ENCODE results near the gene CIDEB. TPM values are rescaled to one million over a fixed set of nuclear protein-coding genes. Genes with fewer than 3 reads are reported as not detected.

The CIDEB gene
- total and polyA plus RNA-seq, 2 of the 13 experiments (the other 11 are each of a cell fraction or from before 2014, with no cell fraction given) = 35.8 to 110 TPM

DNA sequence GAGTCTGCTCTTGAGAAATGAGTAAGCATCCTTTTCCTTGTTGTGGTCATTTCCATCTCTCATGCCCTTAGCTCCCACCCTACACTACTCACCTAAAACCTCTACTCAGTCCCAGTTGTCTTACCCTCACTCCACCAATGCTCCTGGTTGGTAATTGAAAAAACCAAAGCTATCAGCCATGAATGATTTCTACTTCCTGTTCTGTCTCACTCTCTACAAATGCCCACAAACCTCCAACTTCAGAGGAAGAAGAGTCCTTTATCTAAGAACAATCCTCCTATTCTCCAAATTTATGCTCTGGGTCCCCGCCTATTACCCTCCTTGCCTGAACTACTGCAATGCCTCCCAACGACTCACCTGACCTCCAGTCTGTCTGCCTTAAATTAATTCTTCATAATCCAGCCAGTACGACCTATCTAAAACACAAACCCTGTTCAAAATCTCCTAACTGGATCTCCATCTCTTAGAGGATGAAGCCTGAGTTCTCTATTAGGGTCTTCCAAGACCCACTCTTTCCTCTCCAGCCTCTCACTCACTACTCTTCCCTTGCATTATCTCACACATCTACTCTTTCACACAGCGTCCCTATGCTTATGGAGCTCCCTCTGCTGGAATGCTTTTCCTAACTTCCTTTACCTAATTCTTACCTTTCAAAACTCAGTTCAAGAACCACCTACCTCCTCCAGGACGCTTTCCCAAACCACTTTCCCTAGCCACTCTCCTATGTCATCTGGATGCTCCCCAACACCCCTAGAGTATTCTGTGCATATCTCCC, 10.4 kb downstream of the CIDEB start (continued):
- TF ChIP-seq ZNF766 (CRISPR knock-in tag; IDR thresholded peaks at IDR 0.05; ENCODE audit: borderline replicate concordance) (no peak), ZNF891 (CRISPR knock-in tag; IDR thresholded peaks at IDR 0.05) (no peak), TP53 (CRISPR knock-in tag; conservative IDR thresholded peaks at IDR 0.05) (no peak), CHD4 (IDR thresholded peaks at IDR 0.05; ENCODE audit: borderline replicate concordance, low read length) (no peak), MED13 (CRISPR knock-in tag; IDR thresholded peaks at IDR 0.05) (no peak), ELF4 (CRISPR knock-in tag; IDR thresholded peaks at IDR 0.05; ENCODE audit: borderline replicate concordance) (no peak), GATAD1 (CRISPR knock-in tag; IDR thresholded peaks at IDR 0.05) (peak; percentile 77; the same call in 1 of the 2 replicates), NR1H2 (CRISPR knock-in tag; IDR thresholded peaks at IDR 0.05; ENCODE audit: borderline replicate concordance, low read depth) (no peak), HDAC1 (CRISPR knock-in tag; IDR thresholded peaks at IDR 0.05) (peak; percentile 43), KDM3A (CRISPR knock-in tag; IDR thresholded peaks at IDR 0.05; ENCODE audit: low read depth) (no peak), MYNN (CRISPR knock-in tag; IDR thresholded peaks at IDR 0.05; ENCODE audit: low read depth) (no peak), ZNF776 (CRISPR knock-in tag; IDR thresholded peaks at IDR 0.05) (no peak), SOX6 (IDR thresholded peaks at IDR 0.05) (no peak), SOX6 (CRISPR knock-in tag; IDR thresholded peaks at IDR 0.05) (no peak), ZNF232 (CRISPR knock-in tag; IDR thresholded peaks at IDR 0.05; ENCODE audit: borderline replicate concordance) (no peak), RBAK (CRISPR knock-in tag; IDR thresholded peaks at IDR 0.05) (no peak), ELF3 (CRISPR knock-in tag; IDR thresholded peaks at IDR 0.05) (peak; percentile 96), AGO1 (IDR thresholded peaks at IDR 0.05; ENCODE audit: low read depth, low read length, poor library complexity, severe bottlenecking) (no peak), U2AF1 (optimal IDR thresholded peaks at IDR 0.05; ENCODE audit: low read depth, low read length) (no peak), ZNF264 (CRISPR knock-in tag; IDR thresholded peaks at IDR 0.05) (no peak), ZFP36L1 (CRISPR knock-in tag; IDR thresholded peaks at IDR 0.05) (no peak), ZBTB7A (CRISPR knock-in tag; IDR thresholded peaks at IDR 0.05) (no peak)
- TF ChIP-seq, protein P1, sequence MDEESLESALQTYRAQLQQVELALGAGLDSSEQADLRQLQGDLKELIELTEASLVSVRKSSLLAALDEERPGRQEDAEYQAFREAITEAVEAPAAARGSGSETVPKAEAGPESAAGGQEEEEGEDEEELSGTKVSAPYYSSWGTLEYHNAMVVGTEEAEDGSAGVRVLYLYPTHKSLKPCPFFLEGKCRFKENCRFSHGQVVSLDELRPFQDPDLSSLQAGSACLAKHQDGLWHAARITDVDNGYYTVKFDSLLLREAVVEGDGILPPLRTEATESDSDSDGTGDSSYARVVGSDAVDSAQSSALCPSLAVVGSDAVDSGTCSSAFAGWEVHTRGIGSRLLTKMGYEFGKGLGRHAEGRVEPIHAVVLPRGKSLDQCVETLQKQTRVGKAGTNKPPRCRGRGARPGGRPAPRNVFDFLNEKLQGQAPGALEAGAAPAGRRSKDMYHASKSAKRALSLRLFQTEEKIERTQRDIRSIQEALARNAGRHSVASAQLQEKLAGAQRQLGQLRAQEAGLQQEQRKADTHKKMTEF (CRISPR knock-in tag; IDR thresholded peaks at IDR 0.05) = 0 out of 2 replicates have a peak, but pooled peaks have one; percentile 43
- TF ChIP-seq, protein P2, sequence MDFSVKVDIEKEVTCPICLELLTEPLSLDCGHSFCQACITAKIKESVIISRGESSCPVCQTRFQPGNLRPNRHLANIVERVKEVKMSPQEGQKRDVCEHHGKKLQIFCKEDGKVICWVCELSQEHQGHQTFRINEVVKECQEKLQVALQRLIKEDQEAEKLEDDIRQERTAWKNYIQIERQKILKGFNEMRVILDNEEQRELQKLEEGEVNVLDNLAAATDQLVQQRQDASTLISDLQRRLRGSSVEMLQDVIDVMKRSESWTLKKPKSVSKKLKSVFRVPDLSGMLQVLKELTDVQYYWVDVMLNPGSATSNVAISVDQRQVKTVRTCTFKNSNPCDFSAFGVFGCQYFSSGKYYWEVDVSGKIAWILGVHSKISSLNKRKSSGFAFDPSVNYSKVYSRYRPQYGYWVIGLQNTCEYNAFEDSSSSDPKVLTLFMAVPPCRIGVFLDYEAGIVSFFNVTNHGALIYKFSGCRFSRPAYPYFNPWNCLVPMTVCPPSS (IDR thresholded peaks at IDR 0.05) = no peak
- TF ChIP-seq, protein P3, sequence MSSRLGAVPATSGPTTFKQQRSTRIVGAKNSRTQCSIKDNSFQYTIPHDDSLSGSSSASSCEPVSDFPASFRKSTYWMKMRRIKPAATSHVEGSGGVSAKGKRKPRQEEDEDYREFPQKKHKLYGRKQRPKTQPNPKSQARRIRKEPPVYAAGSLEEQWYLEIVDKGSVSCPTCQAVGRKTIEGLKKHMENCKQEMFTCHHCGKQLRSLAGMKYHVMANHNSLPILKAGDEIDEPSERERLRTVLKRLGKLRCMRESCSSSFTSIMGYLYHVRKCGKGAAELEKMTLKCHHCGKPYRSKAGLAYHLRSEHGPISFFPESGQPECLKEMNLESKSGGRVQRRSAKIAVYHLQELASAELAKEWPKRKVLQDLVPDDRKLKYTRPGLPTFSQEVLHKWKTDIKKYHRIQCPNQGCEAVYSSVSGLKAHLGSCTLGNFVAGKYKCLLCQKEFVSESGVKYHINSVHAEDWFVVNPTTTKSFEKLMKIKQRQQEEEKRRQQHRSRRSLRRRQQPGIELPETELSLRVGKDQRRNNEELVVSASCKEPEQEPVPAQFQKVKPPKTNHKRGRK (CRISPR knock-in tag; IDR thresholded peaks at IDR 0.05) = peak; percentile 37; the same call in 1 of the 2 replicates
- TF ChIP-seq, protein P4, sequence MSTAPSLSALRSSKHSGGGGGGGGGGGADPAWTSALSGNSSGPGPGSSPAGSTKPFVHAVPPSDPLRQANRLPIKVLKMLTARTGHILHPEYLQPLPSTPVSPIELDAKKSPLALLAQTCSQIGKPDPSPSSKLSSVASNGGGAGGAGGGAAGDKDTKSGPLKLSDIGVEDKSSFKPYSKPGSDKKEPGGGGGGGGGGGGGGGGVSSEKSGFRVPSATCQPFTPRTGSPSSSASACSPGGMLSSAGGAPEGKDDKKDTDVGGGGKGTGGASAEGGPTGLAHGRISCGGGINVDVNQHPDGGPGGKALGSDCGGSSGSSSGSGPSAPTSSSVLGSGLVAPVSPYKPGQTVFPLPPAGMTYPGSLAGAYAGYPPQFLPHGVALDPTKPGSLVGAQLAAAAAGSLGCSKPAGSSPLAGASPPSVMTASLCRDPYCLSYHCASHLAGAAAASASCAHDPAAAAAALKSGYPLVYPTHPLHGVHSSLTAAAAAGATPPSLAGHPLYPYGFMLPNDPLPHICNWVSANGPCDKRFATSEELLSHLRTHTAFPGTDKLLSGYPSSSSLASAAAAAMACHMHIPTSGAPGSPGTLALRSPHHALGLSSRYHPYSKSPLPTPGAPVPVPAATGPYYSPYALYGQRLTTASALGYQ (CRISPR knock-in tag; IDR thresholded peaks at IDR 0.05) = no peak

All from HepG2 (cell line).